ENCODE results near the gene CFAP97D2.
A peak's percentile ranks its signal among the peaks of the same experiment; 100 is the strongest.

CFAP97D2 gene

DNA sequence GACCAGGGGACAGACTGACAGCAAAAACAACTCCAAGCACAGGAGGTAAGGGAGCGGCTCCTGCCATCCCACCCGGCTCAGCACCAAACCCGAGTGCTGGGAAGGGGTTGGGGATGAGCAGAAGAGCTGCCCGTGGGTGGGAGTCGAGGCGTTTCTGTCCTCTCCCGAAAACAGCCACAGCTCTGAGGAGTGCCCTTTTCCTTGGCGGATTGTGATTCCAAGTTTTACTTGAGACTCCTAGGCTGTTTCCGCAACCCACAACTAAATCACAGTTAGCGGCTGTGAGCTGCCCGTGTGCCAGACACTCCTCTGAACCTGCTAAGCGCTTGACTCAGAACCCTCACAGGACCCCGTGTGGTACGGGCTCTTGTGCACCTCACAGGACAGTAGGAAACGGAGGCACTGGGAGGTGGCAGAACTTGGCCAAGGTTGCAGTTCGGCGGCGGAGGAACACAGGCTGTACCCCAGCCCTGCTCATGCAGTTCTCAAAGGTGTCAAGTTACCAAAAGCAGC lies 21.4 kb downstream of the CFAP97D2 start:
- DNase-seq = no peak

DNA sequence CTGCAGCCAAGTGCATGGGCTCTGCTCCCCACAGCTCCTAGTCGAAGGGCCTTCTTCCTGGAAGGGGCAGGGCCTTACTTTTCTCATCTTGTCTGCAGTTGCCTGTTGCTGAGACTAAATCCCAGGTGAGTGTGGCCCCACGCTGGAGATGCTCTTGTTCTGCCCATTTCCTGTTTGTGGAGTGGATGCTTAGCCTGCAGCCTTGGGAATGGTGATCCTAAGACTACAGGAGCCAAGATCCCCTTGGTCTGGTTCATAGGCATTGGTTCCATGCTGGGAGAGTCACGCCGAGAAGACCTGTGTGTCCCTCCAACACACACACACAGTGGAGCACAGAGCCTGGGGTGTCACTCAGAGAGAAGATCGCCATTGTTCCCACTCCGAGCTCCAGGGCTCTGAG lies 23.5 kb downstream of the CFAP97D2 start:
- no peak for DNase-seq

DNA sequence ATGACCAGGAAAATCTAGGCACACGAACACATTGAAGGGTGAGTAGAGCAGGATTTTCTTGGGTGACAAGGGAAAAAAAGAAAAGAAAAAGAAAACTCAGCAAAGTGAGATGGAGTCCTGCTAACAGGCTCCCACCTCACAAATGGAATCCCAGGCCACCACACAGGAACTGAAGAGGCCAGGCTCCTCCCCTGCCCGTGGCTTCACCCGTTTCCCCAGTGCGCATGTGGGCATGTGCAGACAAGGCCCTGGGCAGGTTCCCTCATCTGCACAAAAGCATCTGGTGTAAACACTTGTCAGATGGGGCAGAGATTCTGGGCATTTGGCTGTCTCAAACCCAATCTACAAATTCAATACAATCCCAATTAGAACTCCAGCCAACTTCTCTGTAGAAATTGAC lies 24.5 kb downstream of the CFAP97D2 start:
- DNase-seq = no peak

DNA sequence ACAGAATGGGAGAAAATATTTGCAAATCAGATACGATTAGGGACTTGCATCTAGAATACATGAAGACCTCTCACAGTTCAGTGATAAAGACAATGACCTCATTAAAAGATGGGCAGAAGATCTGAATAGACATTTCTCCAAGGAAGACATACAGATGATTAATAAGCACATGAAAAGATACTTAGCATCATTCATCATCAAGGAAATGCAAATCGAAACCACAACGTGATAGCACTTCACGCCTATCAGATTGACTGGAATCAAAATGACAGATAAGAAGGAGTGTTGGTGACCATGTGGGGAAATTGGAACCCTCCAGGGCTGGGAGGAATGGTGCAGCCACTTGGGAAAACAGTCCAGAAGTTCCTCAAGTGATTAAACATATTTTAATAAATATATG lies 25.8 kb downstream of the CFAP97D2 start:
- no peak for DNase-seq

- DNase-seq = no peak
Measured at GRCh38 chr13:114208134-114208533, 29.1 kb downstream of the CFAP97D2 start.

- no peak for DNase-seq
Measured at GRCh38 chr13:114211446-114212157, 32.5 kb downstream of the CFAP97D2 start.

GRCh38 chr13:114212158-114212495 lies 33.1 kb downstream of the CFAP97D2 start:
- DNase-seq = no peak

DNA sequence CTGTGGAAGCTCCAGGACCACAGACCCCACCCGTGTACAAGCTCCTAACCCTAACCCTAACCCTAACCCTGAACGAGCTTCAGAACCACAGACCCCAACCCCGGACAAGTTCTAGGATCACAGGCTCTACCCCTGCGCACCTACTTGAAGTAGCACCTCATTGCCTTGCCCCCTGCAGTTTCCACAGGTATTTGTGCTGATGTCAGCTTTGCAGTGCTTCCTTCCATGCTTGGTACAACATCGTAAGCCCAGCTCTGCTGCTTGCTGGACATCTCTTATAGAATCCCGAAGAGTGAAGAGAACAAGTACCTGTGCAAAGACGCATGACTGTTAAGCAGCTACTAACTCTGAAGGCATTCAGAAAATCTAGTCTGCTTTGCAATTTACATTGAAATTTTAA lies 34.9 kb downstream of the CFAP97D2 start:
- DNase-seq = no peak

DNA sequence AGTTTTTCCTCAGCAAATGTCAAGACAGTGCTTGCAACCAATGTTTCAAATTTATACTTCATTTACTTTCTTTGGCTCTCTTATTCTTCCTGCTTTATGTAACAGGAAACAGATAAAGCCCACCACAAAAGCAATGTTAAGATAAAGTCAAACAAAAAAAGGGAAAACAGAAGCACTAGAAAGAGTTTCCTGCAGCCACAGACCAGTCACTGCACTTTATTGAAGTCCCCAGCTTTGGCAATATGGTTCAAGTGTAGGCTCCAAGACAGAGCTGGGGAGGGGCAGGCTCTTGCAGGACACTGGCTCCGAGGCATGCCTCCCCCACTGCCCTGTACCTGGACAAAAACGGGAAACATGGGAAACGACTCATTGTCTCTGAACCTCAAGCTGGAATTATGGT lies 40.3 kb downstream of the CFAP97D2 start:
- DNase-seq = peak; percentile 57

GRCh38 chr13:114222461-114222968 lies 43.5 kb downstream of the CFAP97D2 start:
- DNase-seq = no peak

- DNase-seq = no peak
Measured at GRCh38 chr13:114224201-114224600, 45.1 kb downstream of the CFAP97D2 start.

DNA sequence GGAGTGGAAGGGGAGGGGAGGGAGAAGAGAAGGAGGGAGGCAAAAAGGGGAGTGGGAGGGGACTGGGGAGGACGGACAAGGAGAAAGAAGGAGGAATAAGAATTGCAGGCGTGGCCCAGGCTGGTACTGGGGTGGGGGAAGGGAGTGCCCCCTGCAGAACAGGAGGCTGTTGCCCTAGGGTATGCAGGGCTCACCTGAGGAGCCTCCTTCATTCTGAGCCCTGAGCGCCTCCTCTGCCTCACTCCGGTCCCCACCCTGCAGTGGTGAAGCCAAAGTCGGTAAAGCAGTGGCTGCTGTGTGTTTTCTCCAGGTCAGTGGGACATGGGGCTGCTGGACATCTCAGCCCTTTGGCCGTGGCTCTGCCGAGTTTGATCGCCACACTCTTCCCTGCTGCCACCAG lies 46.6 kb downstream of the CFAP97D2 start:
- DNase-seq = peak; percentile 64

DNA sequence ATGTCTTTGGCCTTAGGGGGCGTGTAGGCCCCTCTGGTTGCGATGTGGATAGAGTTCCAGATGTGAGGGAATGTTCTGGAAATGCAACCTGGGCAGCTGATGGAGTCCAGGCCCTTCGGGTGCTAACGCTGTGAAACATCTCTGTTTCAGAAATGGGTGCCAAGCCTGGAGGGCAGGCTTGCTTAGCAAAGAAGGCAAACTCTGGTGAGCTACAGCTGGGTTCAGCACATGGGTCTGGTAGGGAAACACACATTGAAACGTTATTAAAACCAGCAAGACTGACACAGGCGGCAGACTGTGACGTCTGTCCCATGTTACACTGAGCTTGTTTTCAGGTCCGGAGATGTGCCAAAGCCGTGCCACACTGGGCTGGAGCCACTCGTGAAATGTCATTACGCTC lies 47.0 kb downstream of the CFAP97D2 start:
- no peak for DNase-seq

- DNase-seq = peak; percentile 95
Measured at GRCh38 chr13:114226699-114227323, 47.8 kb downstream of the CFAP97D2 start.

DNA sequence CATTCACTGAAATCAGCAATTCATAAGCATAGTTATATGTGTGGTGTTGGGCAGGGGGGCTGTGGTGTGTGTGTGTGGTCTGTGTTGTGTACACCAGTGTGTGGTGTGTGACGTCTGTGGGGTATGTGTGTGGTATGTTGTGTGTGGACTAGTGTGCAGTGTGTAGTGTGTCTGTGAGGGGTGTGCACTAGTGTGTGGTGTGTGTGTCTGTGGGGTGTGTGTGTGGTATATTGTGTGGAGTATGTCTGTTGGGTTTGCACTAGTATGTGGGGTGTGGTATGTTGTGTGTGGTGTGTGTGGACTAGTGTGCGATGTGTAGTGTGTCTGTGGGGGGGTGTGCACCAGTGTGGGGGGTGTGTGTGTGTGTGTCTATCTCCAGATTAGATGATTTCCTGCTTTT lies 48.5 kb downstream of the CFAP97D2 start:
- no peak for DNase-seq

GRCh38 chr13:114228176-114228575 lies 49.1 kb downstream of the CFAP97D2 start:
- DNase-seq = no peak

DNA sequence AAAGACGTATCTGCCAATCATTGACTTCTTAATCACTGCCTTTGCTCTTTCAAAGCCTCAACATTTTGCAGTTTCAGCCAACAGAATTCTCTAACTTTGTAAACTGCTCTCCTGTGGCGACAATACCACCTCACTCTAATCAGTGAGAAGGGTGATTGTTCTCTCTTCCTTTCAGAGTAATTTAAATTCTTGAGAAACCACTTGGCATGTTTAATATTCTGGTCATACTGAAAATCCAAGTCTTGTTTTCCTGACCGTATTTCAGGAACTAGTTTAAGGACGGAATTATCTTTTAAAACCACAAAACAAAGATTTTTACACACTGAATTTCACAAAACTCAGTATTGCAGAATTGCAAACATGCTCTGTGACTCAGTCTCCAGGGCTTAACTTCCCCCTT lies 50.4 kb downstream of the CFAP97D2 start:
- no peak for DNase-seq

- no peak for DNase-seq
Measured at GRCh38 chr13:114230117-114230516, 51.1 kb downstream of the CFAP97D2 start.

DNA sequence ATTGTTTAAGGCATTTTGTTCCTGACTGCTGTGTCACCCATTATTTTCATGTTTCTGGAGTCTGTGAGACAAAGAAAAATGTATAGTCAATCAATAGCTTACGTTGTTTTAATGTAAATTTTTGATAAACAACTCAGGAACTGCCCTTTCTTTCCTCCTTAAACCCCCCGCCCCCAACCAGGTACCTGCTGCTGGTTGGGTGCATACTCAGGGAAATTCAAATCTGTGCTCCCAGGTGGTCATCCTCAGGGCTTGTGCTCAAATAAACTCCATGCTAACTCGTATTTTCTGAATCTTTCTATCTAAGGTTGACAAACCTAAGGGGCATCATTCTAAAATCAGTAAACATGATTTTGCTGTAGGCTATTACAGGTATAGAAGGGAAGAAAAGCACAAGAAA lies 51.5 kb downstream of the CFAP97D2 start:
- DNase-seq = no peak

DNA sequence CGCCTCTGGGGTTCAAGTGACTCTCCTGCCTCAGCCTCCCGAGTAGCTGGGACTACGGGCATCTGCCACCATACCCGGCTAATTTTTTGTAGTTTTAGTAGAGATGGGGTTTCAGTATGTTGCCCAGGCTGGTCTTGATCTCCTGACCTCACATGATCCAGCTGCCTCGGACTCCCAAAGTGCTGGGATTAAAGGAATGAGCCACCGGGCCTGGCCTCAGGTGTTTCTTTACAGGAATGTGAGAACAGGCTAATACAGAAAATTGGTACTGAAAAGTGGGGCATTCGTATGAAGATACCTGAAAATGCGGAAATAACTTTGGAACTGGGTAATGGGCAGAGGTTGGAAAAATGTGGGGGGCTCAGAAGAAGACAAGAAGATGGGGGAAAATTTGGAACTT lies 52.8 kb downstream of the CFAP97D2 start:
- no peak for DNase-seq

GRCh38 chr13:114234266-114234644 lies 55.2 kb downstream of the CFAP97D2 start:
- no peak for DNase-seq

DNA sequence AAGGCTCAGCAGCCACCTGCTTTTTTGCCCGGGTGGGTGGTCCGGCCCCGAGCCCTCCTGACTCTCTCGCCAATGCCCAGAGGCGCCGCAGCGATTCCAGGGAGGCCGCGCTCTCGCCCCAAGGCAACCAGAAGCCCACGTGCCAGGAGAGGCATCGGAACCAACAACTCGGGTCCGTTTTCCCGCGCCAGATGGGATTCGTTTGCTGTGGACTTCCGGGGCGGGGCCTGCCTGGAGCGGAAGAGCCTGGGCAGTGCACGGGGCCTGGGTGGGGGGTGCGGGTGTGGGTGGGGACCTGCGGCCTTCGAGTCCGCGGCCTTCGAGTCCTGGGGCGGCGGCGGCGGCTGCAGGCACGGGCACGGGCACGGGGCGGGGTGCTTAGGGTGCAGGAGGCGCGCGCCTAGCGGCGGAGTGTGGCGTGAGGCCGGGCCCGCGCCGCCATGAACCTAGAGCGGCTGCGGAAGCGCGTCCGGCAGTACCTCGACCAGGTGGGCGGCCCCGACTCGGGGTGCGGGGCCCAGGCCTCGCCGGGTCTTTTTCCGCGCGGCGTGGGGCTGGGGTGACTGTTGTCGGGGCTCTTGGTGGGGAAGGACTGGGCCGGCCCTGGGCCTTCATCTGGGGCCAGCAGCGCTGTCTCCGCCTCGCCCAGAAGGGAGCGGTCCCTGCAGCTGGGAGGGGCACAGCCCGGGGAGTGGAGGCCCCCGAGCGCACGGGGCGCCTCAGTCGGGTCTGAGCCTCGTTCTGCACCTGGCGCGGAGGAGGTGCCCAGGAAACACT lies 55.8 kb downstream of the CFAP97D2 start, which contains the start of gene CDC16:
Gene CDC16, plus strand, starts transcription at position 253 of the 777 bp plus-strand sequence. Its CDS starts 188 bp downstream, at position 441.
- peak; percentile 98 for DNase-seq

DNA sequence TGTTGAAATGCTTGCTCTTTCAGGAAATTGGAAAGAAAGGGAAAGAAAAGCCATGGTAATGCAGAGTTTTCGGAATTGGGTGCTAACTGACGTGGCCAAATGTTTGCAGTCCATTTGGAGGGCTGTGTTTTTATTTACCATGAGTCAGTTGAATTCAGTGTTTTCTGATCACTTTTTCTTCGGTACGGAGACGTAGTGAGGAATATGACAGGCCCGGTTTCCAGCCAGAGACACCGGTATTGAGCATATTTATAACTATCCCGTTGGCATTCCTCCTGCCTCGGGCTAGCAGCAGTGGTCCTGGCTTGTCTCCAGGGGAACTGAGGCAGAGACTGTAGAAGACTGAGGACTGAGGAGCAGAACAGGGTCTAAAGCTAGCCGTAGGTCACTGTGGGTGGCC lies 56.6 kb downstream of the CFAP97D2 start:
- DNase-seq = no peak

- DNase-seq = no peak
Measured at GRCh38 chr13:114236227-114236626, 57.2 kb downstream of the CFAP97D2 start.
